IMR-90 (cell line): ENCODE results near the gene TECTA. TPM values are rescaled to one million over a fixed set of nuclear protein-coding genes. Genes with fewer than 3 reads are reported as not detected.

Source experiments
- ATAC-seq: fragments of 200-7000 bp; cut with Tn5 transposase; 2 replicates; pipeline ENCODE4 v1.9.1; 2020; ENCODE audit warnings: low read depth, mild to moderate bottlenecking, moderate library complexity
- BruUV-seq: library from RNA; stranded (reverse); fragments of 400-500 nt; replicated peaks from 2 replicates; lab custom pipeline; 2021; lab: Mats Ljungman, UMichigan
- CTCF ChIA-PET: fragments of 300-600 bp; formaldehyde crosslinking; extraction: SDS; loops from one replicate; lab custom pipeline; 2021; ENCODE audit warnings: antibody characterized with exemption; lab: Yijun Ruan, JAX
- POLR2A ChIA-PET: fragments of 300-600 bp; sonication (Branson Sonifier 250); formaldehyde crosslinking; loops from one replicate; lab custom pipeline; 2022; ENCODE audit warnings: antibody characterized with exemption; ENCODE audit not compliant: unreplicated experiment; lab: Charles Lee
- DNase-seq: peaks from one replicate; pipeline ENCODE4 v3.0.0; 2013
- H2AFZ ChIP-seq: replicated peaks from 2 replicates; pipeline ENCODE3; 2013; ENCODE audit warnings: low read length, mild to moderate bottlenecking; ENCODE audit not compliant: poor library complexity
- H2AK5ac ChIP-seq: 2 replicates; pipeline ENCODE4 v1.6.1; 2013; ENCODE audit warnings: low read depth, low read length, inconsistent platforms
- H2AK9ac ChIP-seq: replicated peaks from 2 replicates; pipeline ENCODE3; 2013; ENCODE audit warnings: mild to moderate bottlenecking, low read depth, low read length, moderate library complexity; ENCODE audit not compliant: poor library complexity
- H2BK120ac ChIP-seq: 2 replicates; pipeline ENCODE4 v1.6.1; 2013; ENCODE audit warnings: low read depth, low read length, inconsistent platforms
- H2BK15ac ChIP-seq: 3 replicates; pipeline ENCODE4 v1.6.1; 2013; ENCODE audit warnings: low read depth, low read length, inconsistent platforms
- H2BK20ac ChIP-seq: 2 replicates; pipeline ENCODE4 v1.6.1; 2013; ENCODE audit warnings: low read depth, mild to moderate bottlenecking, inconsistent platforms, low read length, moderate library complexity
- H2BK5ac ChIP-seq: 2 replicates; pipeline ENCODE4 v1.6.1; 2013; ENCODE audit warnings: mild to moderate bottlenecking, low read depth, low read length, inconsistent platforms; ENCODE audit not compliant: poor library complexity, severe bottlenecking
- H3K14ac ChIP-seq: replicated peaks from 2 replicates; pipeline ENCODE4 v1.6.1; 2013; ENCODE audit warnings: low read depth, low read length, inconsistent platforms
- H3K18ac ChIP-seq: 2 replicates; pipeline ENCODE4 v1.6.1; 2013; ENCODE audit warnings: low read depth, low read length, control low read depth
- H3K23ac ChIP-seq: 2 replicates; pipeline ENCODE4 v1.6.1; 2013; ENCODE audit warnings: low read depth, low read length, inconsistent platforms
- H3K27ac ChIP-seq: 2 replicates; pipeline ENCODE4 v1.5.1; 2013; ENCODE audit warnings: mild to moderate bottlenecking, control low read depth, low read length; ENCODE audit not compliant: insufficient read depth
- H3K27me3 ChIP-seq: 2 replicates; pipeline ENCODE4 v1.6.1; 2013; ENCODE audit warnings: low read length; ENCODE audit not compliant: control insufficient read depth, insufficient read depth
- H3K36me3 ChIP-seq: 2 replicates; pipeline ENCODE4 v1.6.1; 2013; ENCODE audit warnings: low read length, mixed read lengths; ENCODE audit not compliant: control insufficient read depth, insufficient read depth
- H3K4ac ChIP-seq: 2 replicates; pipeline ENCODE4 v1.6.1; 2013; ENCODE audit warnings: low read depth, low read length, inconsistent platforms
- H3K4me1 ChIP-seq: 2 replicates; pipeline ENCODE4 v1.6.1; 2013; ENCODE audit warnings: low read length, mixed read lengths; ENCODE audit not compliant: control insufficient read depth, insufficient read depth
- H3K4me2 ChIP-seq: 2 replicates; pipeline ENCODE4 v1.6.1; 2013; ENCODE audit warnings: low read depth, mild to moderate bottlenecking, control low read depth, low read length, moderate library complexity
- H3K4me3 ChIP-seq: 2 replicates; pipeline ENCODE4 v1.5.1; 2013; ENCODE audit warnings: low read depth, mild to moderate bottlenecking, control low read depth, low read length, moderate library complexity; ENCODE audit not compliant: insufficient read depth
- H3K56ac ChIP-seq: 2 replicates; pipeline ENCODE4 v1.6.1; 2013; ENCODE audit warnings: low read length, inconsistent platforms; ENCODE audit not compliant: insufficient read depth; ENCODE audit errors: extremely low read depth
- H3K79me1 ChIP-seq, 2 experiments: 2 replicates each; pipeline ENCODE4 v1.6.1; 2013; ENCODE audit warnings: low read length in 2 of 2, inconsistent platforms in 1 of 2, low read depth in 1 of 2
- H3K9ac ChIP-seq: 2 replicates; pipeline ENCODE4 v1.6.1; 2013; ENCODE audit warnings: low read depth, low read length, control low read depth
- H3K9me1 ChIP-seq: 2 replicates; pipeline ENCODE4 v1.6.1; 2013; ENCODE audit warnings: low read length, inconsistent platforms; ENCODE audit not compliant: insufficient read depth
- H3K9me3 ChIP-seq: 2 replicates; pipeline ENCODE4 v1.6.1; 2013; ENCODE audit warnings: low read length; ENCODE audit not compliant: control insufficient read depth, insufficient read depth
- H4K20me1 ChIP-seq: 2 replicates; pipeline ENCODE4 v1.6.1; 2013; ENCODE audit warnings: low read length, inconsistent platforms; ENCODE audit not compliant: insufficient read depth
- H4K5ac ChIP-seq: 2 replicates; pipeline ENCODE4 v1.6.1; 2013; ENCODE audit warnings: mild to moderate bottlenecking, low read depth, low read length, control low read depth
- H4K8ac ChIP-seq, 2 experiments: 2 replicates each; pipeline ENCODE4 v1.6.1; 2013; ENCODE audit warnings: low read depth in 2 of 2, low read length in 2 of 2, control low read depth in 1 of 2, inconsistent platforms in 1 of 2
- H4K91ac ChIP-seq: 2 replicates; pipeline ENCODE4 v1.6.1; 2013; ENCODE audit warnings: low read depth, low read length, inconsistent platforms; ENCODE audit not compliant: insufficient read depth
- BHLHE40 ChIP-seq: fragments of 150-350 bp; IDR thresholded peaks from 2 replicates; pipeline ENCODE4 v1.6.1; 2016; ENCODE audit warnings: mild to moderate bottlenecking, low read depth, low read length
- CEBPB ChIP-seq: IDR thresholded peaks from 2 replicates; pipeline ENCODE4 v1.6.1; 2012; ENCODE audit warnings: low read depth, low read length, improper control_type of control experiment
- CHD1 ChIP-seq: IDR thresholded peaks from 2 replicates; pipeline ENCODE4 v1.6.1; 2012; ENCODE audit warnings: low read depth, low read length, improper control_type of control experiment
- FOS ChIP-seq: fragments of 150-350 bp; IDR thresholded peaks from 2 replicates; pipeline ENCODE4 v1.6.1; 2016; ENCODE audit warnings: low read depth, low read length
- MAFK ChIP-seq: IDR thresholded peaks from 2 replicates; pipeline ENCODE4 v1.6.1; 2012; ENCODE audit warnings: low read depth, low read length, improper control_type of control experiment
- MAZ ChIP-seq: IDR thresholded peaks from 2 replicates; pipeline ENCODE4 v1.6.1; 2012; ENCODE audit warnings: low read depth, mild to moderate bottlenecking, low read length, improper control_type of control experiment, moderate library complexity, borderline replicate concordance
- MXI1 ChIP-seq: IDR thresholded peaks from 2 replicates; pipeline ENCODE4 v1.6.1; 2012; ENCODE audit warnings: low read depth, mild to moderate bottlenecking, low read length, moderate library complexity, borderline replicate concordance
- NFE2L2 ChIP-seq: fragments of 150-350 bp; IDR thresholded peaks from 2 replicates; pipeline ENCODE4 v1.6.1; 2016; ENCODE audit warnings: low read depth, mild to moderate bottlenecking, low read length
- POLR2A ChIP-seq: IDR thresholded peaks from 2 replicates; pipeline ENCODE4 v1.6.1; 2012; ENCODE audit warnings: mild to moderate bottlenecking, low read depth, low read length
- RAD21 ChIP-seq: IDR thresholded peaks from 2 replicates; pipeline ENCODE4 v1.6.1; 2012; ENCODE audit warnings: low read length, improper control_type of control experiment
- RCOR1 ChIP-seq: IDR thresholded peaks from 2 replicates; pipeline ENCODE4 v1.6.1; 2012; ENCODE audit warnings: mild to moderate bottlenecking, low read length, improper control_type of control experiment; ENCODE audit not compliant: insufficient replicate concordance
- RFX5 ChIP-seq: IDR thresholded peaks from 2 replicates; pipeline ENCODE4 v1.8.0; 2012; ENCODE audit warnings: low read depth, mild to moderate bottlenecking, low read length, moderate library complexity
- SMC3 ChIP-seq: fragments of 150-350 bp; IDR thresholded peaks from 2 replicates; pipeline ENCODE4 v1.6.1; 2016; ENCODE audit warnings: low read depth, mild to moderate bottlenecking, antibody characterized with exemption, low read length, moderate library complexity
- WGBS, 2 experiments: methylation state at CpG; one replicate each; pipeline versions ENCODE4 v1.1.5 to v1.1.7; 2013; ENCODE audit warnings: missing lambda C conversion rate in 2 of 2; ENCODE audit not compliant: insufficient read length in 1 of 2; ENCODE audit errors: extremely low coverage in 2 of 2; 5-methylcytosine and 5-hydroxymethylcytosine counted together
- dilution Hi-C: fragments of 300-500 bp; cut with HindIII; formaldehyde crosslinking; loops from one replicate; pipeline ENCODE4 v1.14.3; 2018; ENCODE audit warnings: low sequenced_read_pairs; ENCODE audit not compliant: unreplicated experiment
- in situ Hi-C: fragments of 300-500 bp; cut with MboI; formaldehyde crosslinking; loops from 3 replicates; pipeline ENCODE4 v1.14.3; 2019; ENCODE audit warnings: low sequenced_read_pairs, inconsistent platforms, mixed read lengths
- intact Hi-C: fragments of 100-400 bp; cut with micrococcal nuclease; formaldehyde crosslinking; loops from 2 replicates; pipeline ENCODE4 v1.10.0; 2022
- polyA plus RNA-seq, 3 experiments: library from polyadenylated mRNA; depleted of rRNA; stranded (reverse); fragments of >200 nt; gene quantifications; 2 replicates each; pipeline ENCODE4 v1.2.3, GENCODE V29; 2012; ENCODE audit warnings: low replicate concordance in 1 of 3
- total RNA-seq: library from RNA; depleted of rRNA; stranded (reverse); fragments of >200 nt; gene quantifications from 2 replicates; pipeline ENCODE4 v1.2.3, GENCODE V29; 2012
- TF ChIP-seq, protein P1 (sequence below): fragments of 150-350 bp; IDR thresholded peaks from 2 replicates; pipeline ENCODE4 v1.6.1; 2016; ENCODE audit warnings: low read depth, mild to moderate bottlenecking, low read length, moderate library complexity, borderline replicate concordance
- TF ChIP-seq, protein P2 (sequence below): conservative IDR thresholded peaks from 2 replicates; pipeline ENCODE4 v1.5.1; 2012; ENCODE audit warnings: mild to moderate bottlenecking, low read depth, low read length, improper control_type of control experiment
- TF ChIP-seq, protein P3 (sequence below): fragments of 150-350 bp; IDR thresholded peaks from 2 replicates; pipeline ENCODE4 v1.6.1; 2017; ENCODE audit warnings: mild to moderate bottlenecking, antibody characterized with exemption, low read length, low read depth

Gene TECTA
- total and polyA plus RNA-seq, 2 of the 4 experiments (the other 2 are of a cell fraction) = 0.17 to 0.18 TPM

DNA sequence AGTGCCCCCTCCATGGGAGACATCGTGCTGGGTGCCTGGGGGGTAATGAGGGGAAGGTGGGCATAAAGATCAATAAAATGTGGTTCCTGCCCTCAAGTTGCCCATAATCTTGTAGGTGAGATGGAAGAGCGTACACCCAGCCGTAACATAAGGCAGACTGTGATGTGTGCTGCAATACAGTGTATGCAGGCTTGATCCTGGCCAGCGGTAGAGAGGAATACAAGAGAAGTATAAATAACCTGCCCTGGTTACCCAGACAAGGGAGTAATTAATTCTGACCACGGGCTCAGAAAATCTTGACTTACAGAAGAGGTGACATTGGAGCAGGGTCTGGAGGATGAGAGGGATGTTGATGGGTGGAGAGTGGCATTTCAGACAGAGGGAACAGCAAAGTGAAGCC lies 43.7 kb downstream of the TECTA start:
- ATAC-seq = no peak
- Histone ChIP-seq H4K91ac (no peak overlapping the region), H3K56ac (no peak overlapping the region), H3K9me1 (no peaks in the 10 kb centered on the region), H3K27ac (no peak overlapping the region), H2BK5ac (no peak overlapping the region), H3K9ac (no peak overlapping the region), H3K18ac (no peak overlapping the region), H3K4ac (no peak overlapping the region), H2AK5ac (no peak overlapping the region), H4K20me1 (no peaks in the 10 kb centered on the region), H3K4me2 (no peak overlapping the region), H2BK15ac (no peak overlapping the region), H2AK9ac (no peak overlapping the region), H4K8ac (no peak overlapping the region), H2BK120ac (no peak overlapping the region), H4K5ac (no peak overlapping the region), H3K14ac (no peak overlapping the region), H2AFZ (no peak overlapping the region), H2BK20ac (no peak overlapping the region), H3K4me3 (no peak overlapping the region), H3K23ac (no peak overlapping the region), H3K9me3 (no peaks in the 10 kb centered on the region), H3K79me1 (no peaks in the 10 kb centered on the region), H3K27me3 (peaks cover 4% of the 10 kb centered on the region; the same call in 1 of the 2 replicates), H3K4me1 (no peaks in the 10 kb centered on the region), H3K36me3 (no peaks in the 10 kb centered on the region)
- intact Hi-C loops = no loop called here
- TF ChIP-seq MAZ (no peak), RAD21 (no peak), MAFK (no peak), NFE2L2 (no peak), CHD1 (no peak), MXI1 (no peak), FOS (no peak), POLR2A (no peak), RCOR1 (no peak), CEBPB (no peak), SMC3 (no peak), RFX5 (no peak), BHLHE40 (no peak)
- TF ChIP-seq, protein P1, sequence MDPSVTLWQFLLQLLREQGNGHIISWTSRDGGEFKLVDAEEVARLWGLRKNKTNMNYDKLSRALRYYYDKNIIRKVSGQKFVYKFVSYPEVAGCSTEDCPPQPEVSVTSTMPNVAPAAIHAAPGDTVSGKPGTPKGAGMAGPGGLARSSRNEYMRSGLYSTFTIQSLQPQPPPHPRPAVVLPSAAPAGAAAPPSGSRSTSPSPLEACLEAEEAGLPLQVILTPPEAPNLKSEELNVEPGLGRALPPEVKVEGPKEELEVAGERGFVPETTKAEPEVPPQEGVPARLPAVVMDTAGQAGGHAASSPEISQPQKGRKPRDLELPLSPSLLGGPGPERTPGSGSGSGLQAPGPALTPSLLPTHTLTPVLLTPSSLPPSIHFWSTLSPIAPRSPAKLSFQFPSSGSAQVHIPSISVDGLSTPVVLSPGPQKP = no peak
- TF ChIP-seq, protein P2, sequence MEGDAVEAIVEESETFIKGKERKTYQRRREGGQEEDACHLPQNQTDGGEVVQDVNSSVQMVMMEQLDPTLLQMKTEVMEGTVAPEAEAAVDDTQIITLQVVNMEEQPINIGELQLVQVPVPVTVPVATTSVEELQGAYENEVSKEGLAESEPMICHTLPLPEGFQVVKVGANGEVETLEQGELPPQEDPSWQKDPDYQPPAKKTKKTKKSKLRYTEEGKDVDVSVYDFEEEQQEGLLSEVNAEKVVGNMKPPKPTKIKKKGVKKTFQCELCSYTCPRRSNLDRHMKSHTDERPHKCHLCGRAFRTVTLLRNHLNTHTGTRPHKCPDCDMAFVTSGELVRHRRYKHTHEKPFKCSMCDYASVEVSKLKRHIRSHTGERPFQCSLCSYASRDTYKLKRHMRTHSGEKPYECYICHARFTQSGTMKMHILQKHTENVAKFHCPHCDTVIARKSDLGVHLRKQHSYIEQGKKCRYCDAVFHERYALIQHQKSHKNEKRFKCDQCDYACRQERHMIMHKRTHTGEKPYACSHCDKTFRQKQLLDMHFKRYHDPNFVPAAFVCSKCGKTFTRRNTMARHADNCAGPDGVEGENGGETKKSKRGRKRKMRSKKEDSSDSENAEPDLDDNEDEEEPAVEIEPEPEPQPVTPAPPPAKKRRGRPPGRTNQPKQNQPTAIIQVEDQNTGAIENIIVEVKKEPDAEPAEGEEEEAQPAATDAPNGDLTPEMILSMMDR = no peak
- TF ChIP-seq, protein P3, sequence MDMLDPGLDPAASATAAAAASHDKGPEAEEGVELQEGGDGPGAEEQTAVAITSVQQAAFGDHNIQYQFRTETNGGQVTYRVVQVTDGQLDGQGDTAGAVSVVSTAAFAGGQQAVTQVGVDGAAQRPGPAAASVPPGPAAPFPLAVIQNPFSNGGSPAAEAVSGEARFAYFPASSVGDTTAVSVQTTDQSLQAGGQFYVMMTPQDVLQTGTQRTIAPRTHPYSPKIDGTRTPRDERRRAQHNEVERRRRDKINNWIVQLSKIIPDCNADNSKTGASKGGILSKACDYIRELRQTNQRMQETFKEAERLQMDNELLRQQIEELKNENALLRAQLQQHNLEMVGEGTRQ = no peak
- in situ Hi-C loops = no loop called here
- ChIA-PET CTCF (no interaction called here), POLR2A (no interaction called here)
- dilution Hi-C loops = no loop called here
- BruUV-seq = no TSS peak
- no CpG with 5 or more reads among the region's 5 CpGs for WGBS, 2 experiments
- DNase-seq = no peak
